Ishikawa (cell line): ENCODE data around the gene PRDM1.

Experiments used
- EP300 ChIP-seq: IDR thresholded peaks from 2 replicates; pipeline ENCODE4 v1.6.1; 2012; ENCODE audit warnings: borderline replicate concordance
- MAX ChIP-seq: IDR thresholded peaks from 2 replicates; pipeline ENCODE4 v1.6.1; 2012
- NFIC ChIP-seq: IDR thresholded peaks from 2 replicates; pipeline ENCODE4 v1.6.1; 2012
- YY1 ChIP-seq: IDR thresholded peaks from 2 replicates; pipeline ENCODE4 v1.6.1; 2012; ENCODE audit warnings: low read depth

GRCh38 chr6:106090001-106090400 lies 3.9 kb downstream of the PRDM1 start:
- TF ChIP-seq EP300 (no peak), NFIC (no peak), MAX (no peak), YY1 (no peak)
